ENCODE measurements around the gene PRICKLE4. TPM values are rescaled to one million over a fixed set of nuclear protein-coding genes. Genes with fewer than 3 reads are reported as not detected.

PRICKLE4 gene
- total RNA-seq, 1 donor from 2014 or later = 2.3 TPM

- Mint-ChIP-seq H3K36me3 (ENCODE audit: unreplicated experiment) (no peaks in the 10 kb centered on the region), H3K27ac (ENCODE audit: unreplicated experiment) (peak overlapping the region; percentile 94), H3K27me3 (ENCODE audit: unreplicated experiment) (no peaks in the 10 kb centered on the region), H3K9me3 (ENCODE audit: unreplicated experiment) (no peaks in the 10 kb centered on the region), H3K4me3 (ENCODE audit: unreplicated experiment) (peak overlapping the region; percentile 85), H3K4me1 (ENCODE audit: unreplicated experiment) (peaks cover 28% of the 10 kb centered on the region)
- no peak for TF ChIP-seq CTCF (IDR thresholded peaks at IDR 0.05)
- DNase-seq (ENCODE audit: extremely low spot score, unreplicated experiment) = peak; percentile 93
These were observed 46.6 kb upstream of the PRICKLE4 start for GRCh38 chr6:41733707-41734665.

- Mint-ChIP-seq H3K4me1 (ENCODE audit: unreplicated experiment) (peaks cover 26% of the 10 kb centered on the region), H3K4me3 (ENCODE audit: unreplicated experiment) (peak overlapping the region; percentile 74), H3K27me3 (ENCODE audit: unreplicated experiment) (no peaks in the 10 kb centered on the region), H3K9me3 (ENCODE audit: unreplicated experiment) (no peaks in the 10 kb centered on the region), H3K36me3 (ENCODE audit: unreplicated experiment) (no peaks in the 10 kb centered on the region), H3K27ac (ENCODE audit: unreplicated experiment) (peak overlapping the region; percentile 73)
- no peak for TF ChIP-seq CTCF (IDR thresholded peaks at IDR 0.05)
- DNase-seq (ENCODE audit: extremely low spot score, unreplicated experiment) = peak; percentile 92
These were observed 45.7 kb upstream of the PRICKLE4 start for GRCh38 chr6:41734666-41735426.

DNA sequence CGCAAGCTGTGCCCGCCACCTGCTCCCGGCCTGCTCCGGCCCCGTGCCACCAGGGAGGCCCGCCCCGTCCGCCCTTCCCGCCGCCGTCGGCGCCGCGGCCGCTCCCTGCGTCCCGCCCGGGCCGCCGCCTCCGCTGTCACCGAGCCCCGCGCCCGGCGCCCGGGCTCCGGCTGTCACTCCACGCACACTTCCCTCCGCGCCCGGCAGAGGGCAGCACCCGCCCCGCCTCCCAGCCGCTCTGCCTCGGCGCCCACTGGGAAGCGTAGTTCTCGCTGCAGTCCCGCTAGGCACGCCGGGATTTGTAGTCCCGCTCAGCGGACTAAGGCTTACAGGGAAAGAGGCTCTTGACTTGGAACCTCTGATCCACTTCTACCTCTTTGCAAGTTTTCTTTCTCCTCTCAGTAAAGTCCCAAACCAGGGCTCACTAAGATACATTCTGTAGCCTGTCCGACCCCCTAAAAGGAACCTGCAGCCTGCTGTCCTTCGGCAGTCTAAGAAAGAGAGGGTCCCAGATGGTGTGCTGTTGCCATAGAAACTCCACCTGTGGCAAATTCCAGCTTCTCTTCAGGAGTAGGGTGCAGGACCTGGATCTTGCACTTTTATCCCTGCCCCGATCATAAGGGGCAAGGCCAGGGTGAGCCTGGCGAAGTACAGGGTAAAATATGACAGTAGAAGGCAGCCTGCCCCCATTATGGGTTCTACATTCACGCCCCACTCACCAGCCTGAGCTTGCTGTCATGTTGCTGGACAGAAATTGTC is 45.0 kb upstream of the PRICKLE4 start, which contains the start of gene TFEB:
Gene TFEB (minus strand): TSS at position 182 of the 759 bp plus-strand sequence. CDS start 44,395 bp downstream, outside the sequence.
- H3K36me3 Mint-ChIP-seq (ENCODE audit: unreplicated experiment) = no peaks in the 10 kb centered on the region
- peak; percentile 98 for DNase-seq (ENCODE audit: extremely low spot score, unreplicated experiment)
- H3K9me3 Mint-ChIP-seq (ENCODE audit: unreplicated experiment) = no peaks in the 10 kb centered on the region
- peak within 1 kb of the TSS; percentile 74 for H3K4me3 Mint-ChIP-seq (ENCODE audit: unreplicated experiment)
- peaks cover 19% of the 10 kb centered on the region for H3K4me1 Mint-ChIP-seq (ENCODE audit: unreplicated experiment)
- TF ChIP-seq CTCF (IDR thresholded peaks at IDR 0.05) = peak; percentile 90
- H3K27me3 Mint-ChIP-seq (ENCODE audit: unreplicated experiment) = no peaks in the 10 kb centered on the region
- peak within 1 kb of the TSS; percentile 73 for H3K27ac Mint-ChIP-seq (ENCODE audit: unreplicated experiment)

- Mint-ChIP-seq H3K27ac (ENCODE audit: unreplicated experiment) (no peak overlapping the region), H3K27me3 (ENCODE audit: unreplicated experiment) (no peaks in the 10 kb centered on the region), H3K4me1 (ENCODE audit: unreplicated experiment) (peaks cover 17% of the 10 kb centered on the region), H3K9me3 (ENCODE audit: unreplicated experiment) (no peaks in the 10 kb centered on the region), H3K4me3 (ENCODE audit: unreplicated experiment) (no peak overlapping the region), H3K36me3 (ENCODE audit: unreplicated experiment) (no peaks in the 10 kb centered on the region)
- DNase-seq (ENCODE audit: extremely low spot score, unreplicated experiment) = no peak
- TF ChIP-seq CTCF (IDR thresholded peaks at IDR 0.05) = no peak
These were observed 44.3 kb upstream of the PRICKLE4 start for GRCh38 chr6:41736186-41736733.

Measured in osteocyte (in vitro differentiated cells).